ENCODE results near the gene SRSF4.

The SRSF4 gene

GRCh38 chr1:29197993-29198392 lies 16.3 kb upstream of the SRSF4 start:
- no peaks in the 10 kb centered on the region for H3K27me3 ChIP-seq (replicated peaks)
- DNase-seq, result no peak
- H3K4me3 ChIP-seq (ENCODE audit: low read depth, low read length), result no peak overlapping the region
- peaks cover 10% of the 10 kb centered on the region for H3K36me3 ChIP-seq (replicated peaks)
- TF ChIP-seq CTCF (IDR thresholded peaks at IDR 0.05; ENCODE audit: low read depth, low read length, missing control alignments), result no peak
- in situ Hi-C loops (cut with HindIII; ENCODE audit: low pct_ligation_motif_present, low sequenced_read_pairs), result no loop called here
- no peak overlapping the region for H3K27ac ChIP-seq

GRCh38 chr1:29197590-29197924 lies 15.9 kb upstream of the SRSF4 start:
- H3K27ac ChIP-seq, result no peak overlapping the region

GRCh38 chr1:29196863-29197589 lies 15.3 kb upstream of the SRSF4 start:
- H3K36me3 ChIP-seq (replicated peaks), result peaks cover 10% of the 10 kb centered on the region

More at GRCh38 chr1:29197590-29197924, 15.9 kb upstream of the SRSF4 start:
- peaks cover 10% of the 10 kb centered on the region for H3K36me3 ChIP-seq (replicated peaks)
- DNase-seq, result peak; percentile 47
- in situ Hi-C loops (cut with HindIII; ENCODE audit: low pct_ligation_motif_present, low sequenced_read_pairs), result no loop called here
- peak; percentile 70 for TF ChIP-seq CTCF (IDR thresholded peaks at IDR 0.05; ENCODE audit: low read depth, low read length, missing control alignments)
- H3K27me3 ChIP-seq (replicated peaks), result no peaks in the 10 kb centered on the region
- no peak overlapping the region for H3K4me3 ChIP-seq (ENCODE audit: low read depth, low read length)

GRCh38 chr1:29195881-29196291 lies 14.2 kb upstream of the SRSF4 start:
- in situ Hi-C loops (cut with HindIII; ENCODE audit: low pct_ligation_motif_present, low sequenced_read_pairs), result no loop called here
- Histone ChIP-seq H3K4me3 (ENCODE audit: low read depth, low read length) (no peak overlapping the region), H3K27me3 (replicated peaks) (no peaks in the 10 kb centered on the region), H3K27ac (no peak overlapping the region), H3K36me3 (replicated peaks) (peaks cover 5% of the 10 kb centered on the region)
- TF ChIP-seq CTCF (IDR thresholded peaks at IDR 0.05; ENCODE audit: low read depth, low read length, missing control alignments), result no peak
- no peak for DNase-seq

More at GRCh38 chr1:29196863-29197589, 15.3 kb upstream of the SRSF4 start:
- peak overlapping the region; percentile 49 for H3K27ac ChIP-seq
- TF ChIP-seq CTCF (IDR thresholded peaks at IDR 0.05; ENCODE audit: low read depth, low read length, missing control alignments), result no peak
- H3K27me3 ChIP-seq (replicated peaks), result no peaks in the 10 kb centered on the region
- in situ Hi-C loops (cut with HindIII; ENCODE audit: low pct_ligation_motif_present, low sequenced_read_pairs), result no loop called here
- peak; percentile 89 for DNase-seq
- no peak overlapping the region for H3K4me3 ChIP-seq (ENCODE audit: low read depth, low read length)

- TF ChIP-seq CTCF (IDR thresholded peaks at IDR 0.05; ENCODE audit: low read depth, low read length, missing control alignments), result no peak
These were observed 12.3 kb upstream of the SRSF4 start for GRCh38 chr1:29193879-29194455.

More at GRCh38 chr1:29193879-29194455, 12.3 kb upstream of the SRSF4 start:
- Histone ChIP-seq H3K27ac (no peak overlapping the region), H3K27me3 (replicated peaks) (no peaks in the 10 kb centered on the region), H3K36me3 (replicated peaks) (peaks cover 5% of the 10 kb centered on the region), H3K4me3 (ENCODE audit: low read depth, low read length) (no peak overlapping the region)
- no peak for DNase-seq
- in situ Hi-C loops (cut with HindIII; ENCODE audit: low pct_ligation_motif_present, low sequenced_read_pairs), result no loop called here
